GM18907 (cell line): ENCODE data around the gene SDF2.

Source experiments
- ATAC-seq: cut with Tn5 transposase; IDR thresholded peaks from one replicate; pipeline ENCODE4 v1.9.1; 2021; ENCODE audit warnings: mild to moderate bottlenecking, moderate library complexity; ENCODE audit not compliant: unreplicated experiment

The SDF2 gene

GRCh38 chr17:28661635-28662526, at the start of gene SDF2, which contains the start of gene SUPT6H:
Gene SDF2 (minus strand): TSS chr17:28661906. CDS start chr17:28661876, 30 bp downstream.
Gene SUPT6H (plus strand): TSS chr17:28662205. CDS start chr17:28673402, 11,197 bp downstream.
- ATAC-seq = peak; percentile 84

GRCh38 chr17:28710861-28711722, 49.4 kb upstream of the SDF2 start:
- ATAC-seq = peak; percentile 70

GRCh38 chr17:28707339-28707720, 45.6 kb upstream of the SDF2 start:
- no peak for ATAC-seq

- no peak for ATAC-seq
Measured at GRCh38 chr17:28706471-28707338, 45.0 kb upstream of the SDF2 start.

GRCh38 chr17:28705728-28706334, 44.1 kb upstream of the SDF2 start:
- ATAC-seq = no peak

- no peak for ATAC-seq
Measured at GRCh38 chr17:28705074-28705659, 43.5 kb upstream of the SDF2 start.

GRCh38 chr17:28704219-28704858, 42.6 kb upstream of the SDF2 start:
- ATAC-seq = no peak

- no peak for ATAC-seq
Measured at GRCh38 chr17:28703552-28704218, 42.0 kb upstream of the SDF2 start.

GRCh38 chr17:28702752-28703150, 41.0 kb upstream of the SDF2 start:
- no peak for ATAC-seq

GRCh38 chr17:28702026-28702751, 40.5 kb upstream of the SDF2 start:
- no peak for ATAC-seq

- ATAC-seq = no peak
Measured at GRCh38 chr17:28700830-28701492, 39.3 kb upstream of the SDF2 start.

- no peak for ATAC-seq
Measured at GRCh38 chr17:28700278-28700677, 38.6 kb upstream of the SDF2 start.

GRCh38 chr17:28698253-28698941, 36.7 kb upstream of the SDF2 start:
- ATAC-seq = no peak

- ATAC-seq = no peak
Measured at GRCh38 chr17:28693869-28694268, 32.2 kb upstream of the SDF2 start.

- ATAC-seq = no peak
Measured at GRCh38 chr17:28689011-28689410, 27.3 kb upstream of the SDF2 start.

GRCh38 chr17:28688481-28688880, 26.8 kb upstream of the SDF2 start:
- no peak for ATAC-seq

- ATAC-seq = no peak
Measured at GRCh38 chr17:28686296-28686695, 24.6 kb upstream of the SDF2 start.
